B cell (primary cell): ENCODE results near the gene KLK13. TPM values are rescaled to one million over a fixed set of nuclear protein-coding genes. Genes with fewer than 3 reads are reported as not detected.

Experiments
- ATAC-seq: fragments of 200-7000 bp; cut with Tn5 transposase; one replicate; pipeline ENCODE4 v1.10.0; 2021; ENCODE audit warnings: low read depth, mild to moderate bottlenecking, moderate number of reproducible peaks, moderate library complexity
- CTCF ChIA-PET: fragments of 350-600 bp; sonication (Branson Sonifier 250); formaldehyde crosslinking; loops from one replicate; lab custom pipeline; 2021; ENCODE audit warnings: antibody characterized with exemption, inconsistent platforms; lab: Charles Lee
- POLR2A ChIA-PET: fragments of 350-600 bp; sonication (Branson Sonifier 250); formaldehyde crosslinking; loops from one replicate; lab custom pipeline; 2021; ENCODE audit warnings: antibody characterized with exemption; lab: Charles Lee
- DNase-seq: peaks from one replicate; pipeline ENCODE4 v3.0.0; 2013
- H2AFZ ChIP-seq: 2 replicates; pipeline ENCODE4 v1.6.1; 2012; ENCODE audit warnings: mild to moderate bottlenecking, low read depth, low read length; ENCODE audit not compliant: insufficient read depth, poor library complexity, severe bottlenecking
- H3K27ac ChIP-seq, 2 donors: 1 replicate in 1 of 2; 2 replicates in 1 of 2; pipeline ENCODE4 v1.5.1; 2012 to 2013; ENCODE audit warnings: low read length in 2 of 2, mild to moderate bottlenecking in 2 of 2, moderate library complexity in 1 of 2
- H3K27me3 ChIP-seq, 4 experiments: fragments of 200-600 bp in 1 of 4; sonication (generic) in 1 of 4; replicated peaks in 1 of 4; 1 replicate in 2 of 4; 2 replicates in 2 of 4; pipeline versions ENCODE4 v1.6.1 to v1.7.0; 2013 to 2016; ENCODE audit warnings: low read length in 3 of 4, mild to moderate bottlenecking in 2 of 4, mixed read lengths in 1 of 4, moderate library complexity in 1 of 4; ENCODE audit not compliant: insufficient read depth in 4 of 4, control insufficient read depth in 3 of 4; ENCODE audit errors: control extremely low read depth in 1 of 4
- H3K36me3 ChIP-seq, 2 experiments: replicated peaks in 1 of 2; 1 replicate in 1 of 2; 2 replicates in 1 of 2; pipeline versions ENCODE4 v1.6.1 to v1.7.1; 2013; ENCODE audit warnings: low read length in 1 of 2; ENCODE audit not compliant: insufficient read depth in 2 of 2, control insufficient read depth in 1 of 2; ENCODE audit errors: control extremely low read depth in 1 of 2, extremely low read depth in 1 of 2
- H3K4me1 ChIP-seq, 2 donors: fragments of 200-600 bp in 1 of 2; sonication (generic) in 1 of 2; 1 replicate in 1 of 2; 2 replicates in 1 of 2; pipeline versions ENCODE4 v1.5.1 to v1.6.1; 2013 to 2017; ENCODE audit warnings: low read length in 2 of 2; ENCODE audit not compliant: control insufficient read depth in 2 of 2, insufficient read depth in 2 of 2
- H3K4me2 ChIP-seq: replicated peaks from 2 replicates; pipeline ENCODE3; 2012; ENCODE audit warnings: mild to moderate bottlenecking, low read depth, low read length; ENCODE audit not compliant: poor library complexity, severe bottlenecking
- H3K4me3 ChIP-seq, 5 experiments: fragments of 200-600 bp in 1 of 5; sonication (generic) in 1 of 5; 1 replicate in 3 of 5; 2 replicates in 2 of 5; pipeline versions ENCODE4 v1.5.1 to v1.7.0; 2011 to 2016; ENCODE audit warnings: low read length in 4 of 5, mild to moderate bottlenecking in 4 of 5, low read depth in 2 of 5, control low read depth in 1 of 5, moderate library complexity in 1 of 5; ENCODE audit not compliant: insufficient read depth in 1 of 5; ENCODE audit errors: control extremely low read depth in 1 of 5, extremely low read depth in 1 of 5
- H3K79me2 ChIP-seq: fragments of 200-600 bp; sonication (generic); one replicate; pipeline ENCODE4 v1.6.0; 2016; ENCODE audit warnings: low read length; ENCODE audit not compliant: control insufficient read depth, insufficient read depth
- H3K9ac ChIP-seq: fragments of 200-600 bp; sonication (generic); 2 replicates; pipeline ENCODE4 v1.6.1; 2017; ENCODE audit warnings: mild to moderate bottlenecking, low read length, moderate library complexity
- H3K9me3 ChIP-seq, 3 donors: one replicate each; pipeline versions ENCODE4 v1.6.1 to v1.7.1; 2013; ENCODE audit warnings: low read length in 2 of 3; ENCODE audit not compliant: control insufficient read depth in 2 of 3, insufficient read depth in 1 of 3; ENCODE audit errors: control extremely low read depth in 1 of 3
- H4K20me1 ChIP-seq: 2 replicates; pipeline ENCODE4 v1.6.0; 2012; ENCODE audit warnings: mild to moderate bottlenecking, low read length; ENCODE audit not compliant: insufficient read depth, control insufficient read depth, poor library complexity, severe bottlenecking
- H3K27ac Mint-ChIP-seq: one replicate; pipeline ENCODE4 v1.8.0; 2021; ENCODE audit warnings: mixed read lengths
- H3K27me3 Mint-ChIP-seq: one replicate; pipeline ENCODE4 v1.8.0; 2021; ENCODE audit warnings: mixed read lengths
- H3K4me1 Mint-ChIP-seq: one replicate; pipeline ENCODE4 v1.8.0; 2021; ENCODE audit warnings: mixed read lengths
- H3K4me3 Mint-ChIP-seq: one replicate; pipeline ENCODE4 v1.8.0; 2021; ENCODE audit warnings: mixed read lengths
- H3K9me3 Mint-ChIP-seq: one replicate; pipeline ENCODE4 v1.8.0; 2022; ENCODE audit warnings: mixed read lengths; ENCODE audit not compliant: insufficient read depth
- CTCF ChIP-seq: fragments of 200-600 bp; IDR thresholded peaks from one replicate; pipeline ENCODE4 v1.8.0; 2022; ENCODE audit warnings: antibody characterized with exemption, mild to moderate bottlenecking
- EZH2 ChIP-seq: IDR thresholded peaks from 2 replicates; pipeline ENCODE4 v1.6.1; 2012; ENCODE audit warnings: borderline replicate concordance, low read depth, mild to moderate bottlenecking, moderate library complexity, low read length; ENCODE audit not compliant: insufficient read depth, poor library complexity, severe bottlenecking
- WGBS: methylation state at CpG from one replicate; pipeline ENCODE4 v1.1.5; 2013; ENCODE audit warnings: missing lambda C conversion rate; ENCODE audit not compliant: insufficient coverage; 5-methylcytosine and 5-hydroxymethylcytosine counted together
- intact Hi-C: fragments of 100-400 bp; cut with micrococcal nuclease; formaldehyde crosslinking; loops from one replicate; pipeline ENCODE4 v1.10.0; 2022
- polyA plus RNA-seq: library from polyadenylated mRNA; depleted of rRNA; stranded (reverse); fragments of >200 nt; gene quantifications from 2 replicates; pipeline ENCODE4 v1.2.3, GENCODE V29; 2012
- total RNA-seq, 2 donors: library from RNA; stranded (reverse); fragments of 120-200 nt in 1 of 2; gene quantifications; 1 replicate in 1 of 2; 2 replicates in 1 of 2; pipeline versions ENCODE4 v1.2.3 to v1.2.4, GENCODE V29; 2013 to 2022

The KLK13 gene
- total and polyA plus RNA-seq, 2 donors (not counting 1 experiment from before 2014, with no cell fraction given): not detected

DNA sequence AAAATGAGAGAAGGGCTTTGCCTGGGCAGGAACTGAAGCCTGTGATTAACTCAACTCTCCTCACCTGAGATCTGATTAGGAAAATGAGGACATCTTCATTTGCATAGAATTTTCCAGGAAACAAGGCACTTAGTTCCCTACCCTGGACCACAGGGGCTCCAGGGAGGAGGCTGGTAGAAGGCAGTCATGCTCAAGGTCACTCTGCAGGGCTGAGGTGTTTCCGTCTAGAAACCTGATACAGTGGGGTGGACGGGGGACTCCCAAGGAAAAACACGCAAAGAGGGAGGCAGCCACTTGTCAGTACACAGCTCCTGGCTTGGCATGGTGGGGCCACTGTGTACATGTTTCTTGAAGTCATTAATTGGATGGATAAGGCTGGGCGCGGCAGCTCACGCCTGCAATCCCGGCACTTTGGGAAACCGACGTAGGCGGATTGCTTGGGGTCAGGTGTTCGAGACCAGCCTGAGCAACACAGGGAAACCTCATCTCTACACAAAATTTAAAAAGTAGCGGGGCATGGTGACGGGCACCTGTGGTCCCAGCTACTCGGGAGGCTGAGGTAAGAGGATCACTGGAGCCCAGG lies 11.8 kb upstream of the KLK13 start:
- Mint-ChIP-seq H3K27me3 (peaks cover 13% of the 10 kb centered on the region), H3K27ac (no peak overlapping the region), H3K4me3 (no peak overlapping the region), H3K9me3 (peaks cover 5% of the 10 kb centered on the region), H3K4me1 (no peaks in the 10 kb centered on the region)
- H3K9me3 ChIP-seq: peaks cover 0 to 6% (median 0%) of the 10 kb centered on the region in 3 donors
- H3K36me3 ChIP-seq: no peaks in the 10 kb centered on the region
- CTCF ChIA-PET: interaction anchor here (0.9 kb wide), 1 partner anchor 20 kb away, joined by 3 read pairs; no protein-coding TSS in a partner anchor
- POLR2A ChIA-PET: no interaction called here
- H2AFZ ChIP-seq: no peak overlapping the region
- ATAC-seq (no peak), DNase-seq (no peak)
- H3K4me1 ChIP-seq: no peaks in the 10 kb centered on the region
- no peak overlapping the region for H3K4me2 ChIP-seq
- no peaks in the 10 kb centered on the region for H3K79me2 ChIP-seq
- H3K4me3 ChIP-seq: no peak overlapping the region
- intact Hi-C loops: no loop called here
- TF ChIP-seq CTCF (no peak), EZH2 (no peak)
- no peak overlapping the region for H3K9ac ChIP-seq
- no peaks in the 10 kb centered on the region for H3K27me3 ChIP-seq
- no peak overlapping the region for H3K27ac ChIP-seq
- WGBS: 88% methylated on average over 13 of the region's 14 CpGs
- H4K20me1 ChIP-seq: no peaks in the 10 kb centered on the region

- Histone ChIP-seq H3K79me2 (no peaks in the 10 kb centered on the region), H4K20me1 (no peaks in the 10 kb centered on the region), H3K4me2 (no peak overlapping the region), H3K4me3 (no peak overlapping the region), H3K27me3 (no peaks in the 10 kb centered on the region), H3K36me3 (no peaks in the 10 kb centered on the region), H3K4me1 (no peaks in the 10 kb centered on the region), H2AFZ (no peak overlapping the region), H3K9ac (no peak overlapping the region), H3K9me3 (peaks cover 0 to 6% (median 0%) of the 10 kb centered on the region in 3 donors), H3K27ac (no peak overlapping the region)
- Mint-ChIP-seq H3K27me3 (peaks cover 13% of the 10 kb centered on the region), H3K27ac (no peak overlapping the region), H3K4me3 (no peak overlapping the region), H3K9me3 (peaks cover 5% of the 10 kb centered on the region), H3K4me1 (no peaks in the 10 kb centered on the region)
- DNase-seq (no peak), ATAC-seq (no peak)
- POLR2A ChIA-PET: no interaction called here
- intact Hi-C loops: no loop called here
- CTCF ChIA-PET: no interaction called here
- 94% methylated on average over 2 of the region's 5 CpGs for WGBS
- no peak for TF ChIP-seq CTCF
- TF ChIP-seq EZH2: no peak
These were observed 11.1 kb upstream of the KLK13 start for GRCh38 chr19:51075998-51076397.
